Astrocyte (in vitro differentiated cells and primary cell): ENCODE results near the gene NBEA. TPM values are rescaled to one million over a fixed set of nuclear protein-coding genes. Genes with fewer than 3 reads are reported as not detected.

Experiments
- DNase-seq: peaks from one replicate; pipeline ENCODE4 v3.0.0-alpha.2; 2010; ENCODE audit warnings: low read depth
- FAIRE-seq: peaks from 2 replicates; lab custom pipeline; 2011; peaks lifted over from hg19 to GRCh38; lab: Jason Lieb, UNC
- H2AFZ ChIP-seq: 2 replicates; pipeline ENCODE4 v1.6.0; 2012; ENCODE audit warnings: low read depth, low read length, inconsistent platforms
- H3K27ac ChIP-seq: 2 replicates; pipeline ENCODE4 v1.5.1; 2011; ENCODE audit warnings: low read depth, low read length, inconsistent platforms
- H3K27me3 ChIP-seq: 2 replicates; pipeline ENCODE4 v1.6.0; 2011; ENCODE audit warnings: low read length, inconsistent platforms; ENCODE audit not compliant: insufficient read depth
- H3K36me3 ChIP-seq: 2 replicates; pipeline ENCODE4 v1.5.1; 2011; ENCODE audit warnings: low read length, inconsistent platforms; ENCODE audit not compliant: insufficient read depth
- H3K4me1 ChIP-seq: 2 replicates; pipeline ENCODE4 v1.5.1; 2011; ENCODE audit warnings: low read length, inconsistent platforms; ENCODE audit not compliant: insufficient read depth
- H3K4me2 ChIP-seq: 2 replicates; pipeline ENCODE4 v1.6.0; 2012; ENCODE audit warnings: low read length, inconsistent platforms
- H3K4me3 ChIP-seq: 2 replicates; pipeline ENCODE4 v1.5.1; 2011; ENCODE audit warnings: low read depth, mild to moderate bottlenecking, low read length, inconsistent platforms; ENCODE audit not compliant: insufficient read depth
- H3K79me2 ChIP-seq: 2 replicates; pipeline ENCODE4 v1.6.0; 2012; ENCODE audit warnings: mild to moderate bottlenecking, low read length, inconsistent platforms; ENCODE audit not compliant: insufficient read depth
- H3K9ac ChIP-seq: 2 replicates; pipeline ENCODE4 v1.6.0; 2012; ENCODE audit warnings: mild to moderate bottlenecking, low read length, inconsistent platforms
- H3K9me3 ChIP-seq: 2 replicates; pipeline ENCODE4 v1.5.1; 2012; ENCODE audit warnings: low read depth, mild to moderate bottlenecking, low read length, inconsistent platforms; ENCODE audit not compliant: insufficient read depth
- H4K20me1 ChIP-seq: 2 replicates; pipeline ENCODE4 v1.6.0; 2012; ENCODE audit warnings: low read length, inconsistent platforms; ENCODE audit not compliant: insufficient read depth
- H3K27ac Mint-ChIP-seq: one replicate; pipeline ENCODE4 v1.8.0; 2021; ENCODE audit warnings: mild to moderate bottlenecking, mixed read lengths; ENCODE audit not compliant: unreplicated experiment
- H3K27me3 Mint-ChIP-seq: one replicate; pipeline ENCODE4 v1.8.0; 2021; ENCODE audit warnings: low read depth, mixed read lengths; ENCODE audit not compliant: unreplicated experiment
- H3K36me3 Mint-ChIP-seq: one replicate; pipeline ENCODE4 v1.8.0; 2021; ENCODE audit warnings: low read depth, mixed read lengths; ENCODE audit not compliant: unreplicated experiment
- H3K4me1 Mint-ChIP-seq: one replicate; pipeline ENCODE4 v1.8.0; 2021; ENCODE audit warnings: low read depth, mixed read lengths; ENCODE audit not compliant: unreplicated experiment
- H3K4me3 Mint-ChIP-seq: one replicate; pipeline ENCODE4 v1.8.0; 2021; ENCODE audit warnings: mild to moderate bottlenecking, moderate library complexity, mixed read lengths; ENCODE audit not compliant: unreplicated experiment
- H3K9me3 Mint-ChIP-seq: one replicate; pipeline ENCODE4 v1.8.0; 2021; ENCODE audit warnings: mild to moderate bottlenecking, mixed read lengths; ENCODE audit not compliant: unreplicated experiment
- EZH2 ChIP-seq: IDR thresholded peaks from 2 replicates; pipeline ENCODE4 v1.6.1; 2012; ENCODE audit warnings: mild to moderate bottlenecking, low read length, inconsistent platforms; ENCODE audit not compliant: insufficient read depth
- total RNA-seq: library from RNA; stranded (reverse); gene quantifications from 2 replicates; pipeline ENCODE4 v1.2.1, GENCODE V29; 2021
- TF ChIP-seq, protein P1 (sequence below): IDR thresholded peaks from 2 replicates; pipeline ENCODE4 v1.5.1; 2011; ENCODE audit warnings: low read depth, mild to moderate bottlenecking, inconsistent platforms, low read length, moderate library complexity; ENCODE audit not compliant: insufficient read depth

Gene NBEA
- total RNA-seq, 1 donor from 2014 or later, result 7.8 TPM

GRCh38 chr13:35238274-35238673 lies 296.2 kb downstream of the NBEA start:
- H3K27ac Mint-ChIP-seq, result no peak overlapping the region

GRCh38 chr13:35252536-35253205 lies 310.6 kb downstream of the NBEA start:
- Histone ChIP-seq H3K4me3 (no peak overlapping the region), H3K4me2 (no peak overlapping the region), H3K27ac (no peak overlapping the region), H3K36me3 (no peaks in the 10 kb centered on the region), H3K4me1 (no peaks in the 10 kb centered on the region), H3K79me2 (no peaks in the 10 kb centered on the region), H3K9me3 (no peaks in the 10 kb centered on the region), H3K9ac (no peak overlapping the region), H3K27me3 (no peaks in the 10 kb centered on the region), H4K20me1 (no peaks in the 10 kb centered on the region), H2AFZ (no peak overlapping the region)
- no peaks in the 10 kb centered on the region for H3K27me3 Mint-ChIP-seq
- peaks cover 10% of the 10 kb centered on the region for H3K36me3 Mint-ChIP-seq
- no peak overlapping the region for H3K27ac Mint-ChIP-seq
- no peak for TF ChIP-seq EZH2
- TF ChIP-seq, protein P1, sequence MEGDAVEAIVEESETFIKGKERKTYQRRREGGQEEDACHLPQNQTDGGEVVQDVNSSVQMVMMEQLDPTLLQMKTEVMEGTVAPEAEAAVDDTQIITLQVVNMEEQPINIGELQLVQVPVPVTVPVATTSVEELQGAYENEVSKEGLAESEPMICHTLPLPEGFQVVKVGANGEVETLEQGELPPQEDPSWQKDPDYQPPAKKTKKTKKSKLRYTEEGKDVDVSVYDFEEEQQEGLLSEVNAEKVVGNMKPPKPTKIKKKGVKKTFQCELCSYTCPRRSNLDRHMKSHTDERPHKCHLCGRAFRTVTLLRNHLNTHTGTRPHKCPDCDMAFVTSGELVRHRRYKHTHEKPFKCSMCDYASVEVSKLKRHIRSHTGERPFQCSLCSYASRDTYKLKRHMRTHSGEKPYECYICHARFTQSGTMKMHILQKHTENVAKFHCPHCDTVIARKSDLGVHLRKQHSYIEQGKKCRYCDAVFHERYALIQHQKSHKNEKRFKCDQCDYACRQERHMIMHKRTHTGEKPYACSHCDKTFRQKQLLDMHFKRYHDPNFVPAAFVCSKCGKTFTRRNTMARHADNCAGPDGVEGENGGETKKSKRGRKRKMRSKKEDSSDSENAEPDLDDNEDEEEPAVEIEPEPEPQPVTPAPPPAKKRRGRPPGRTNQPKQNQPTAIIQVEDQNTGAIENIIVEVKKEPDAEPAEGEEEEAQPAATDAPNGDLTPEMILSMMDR, result no peak
- no peaks in the 10 kb centered on the region for H3K4me1 Mint-ChIP-seq
- H3K9me3 Mint-ChIP-seq, result peaks cover 1% of the 10 kb centered on the region
- FAIRE-seq (no peak), DNase-seq (no peak)
- H3K4me3 Mint-ChIP-seq, result no peak overlapping the region

More at GRCh38 chr13:35238274-35238673, 296.2 kb downstream of the NBEA start:
- H3K27ac ChIP-seq, result no peak overlapping the region
- H3K9ac ChIP-seq, result no peak overlapping the region
- H3K36me3 Mint-ChIP-seq, result peaks cover 6% of the 10 kb centered on the region
- H3K27me3 ChIP-seq, result no peaks in the 10 kb centered on the region
- no peak overlapping the region for H2AFZ ChIP-seq
- no peak for FAIRE-seq
- no peak for DNase-seq
- no peaks in the 10 kb centered on the region for H4K20me1 ChIP-seq
- H3K4me1 ChIP-seq, result no peaks in the 10 kb centered on the region
- no peaks in the 10 kb centered on the region for H3K9me3 Mint-ChIP-seq
- no peak overlapping the region for H3K4me3 ChIP-seq
- no peaks in the 10 kb centered on the region for H3K9me3 ChIP-seq
- H3K27me3 Mint-ChIP-seq, result no peaks in the 10 kb centered on the region
- H3K4me1 Mint-ChIP-seq, result no peaks in the 10 kb centered on the region
- no peak overlapping the region for H3K4me2 ChIP-seq
- H3K36me3 ChIP-seq, result no peaks in the 10 kb centered on the region
- no peak for TF ChIP-seq EZH2
- TF ChIP-seq, protein P1, result no peak
- no peak overlapping the region for H3K4me3 Mint-ChIP-seq
- no peaks in the 10 kb centered on the region for H3K79me2 ChIP-seq

GRCh38 chr13:35255241-35255640 lies 313.2 kb downstream of the NBEA start:
- FAIRE-seq (no peak), DNase-seq (no peak)
- Mint-ChIP-seq H3K27ac (no peak overlapping the region), H3K9me3 (no peaks in the 10 kb centered on the region), H3K27me3 (no peaks in the 10 kb centered on the region), H3K4me1 (no peaks in the 10 kb centered on the region), H3K4me3 (no peak overlapping the region), H3K36me3 (peaks cover 10% of the 10 kb centered on the region)
- no peaks in the 10 kb centered on the region for H3K27me3 ChIP-seq
- H3K27ac ChIP-seq, result no peak overlapping the region
- no peak for TF ChIP-seq EZH2
- TF ChIP-seq, protein P1, result no peak
- no peaks in the 10 kb centered on the region for H4K20me1 ChIP-seq
- no peak overlapping the region for H2AFZ ChIP-seq
- H3K36me3 ChIP-seq, result no peaks in the 10 kb centered on the region
- no peaks in the 10 kb centered on the region for H3K79me2 ChIP-seq
- H3K4me2 ChIP-seq, result no peak overlapping the region
- no peaks in the 10 kb centered on the region for H3K9me3 ChIP-seq
- no peak overlapping the region for H3K9ac ChIP-seq
- H3K4me3 ChIP-seq, result no peak overlapping the region
- no peaks in the 10 kb centered on the region for H3K4me1 ChIP-seq
